ENCODE measurements around the gene IQCC. TPM values are rescaled to one million over a fixed set of nuclear protein-coding genes. Genes with fewer than 3 reads are reported as not detected.
A peak's percentile ranks its signal among the peaks of the same experiment; 100 is the strongest.

Gene IQCC
- total RNA-seq, 2 experiments from 2014 or later = 4.5 to 5.2 TPM

- intact Hi-C loops (cut with micrococcal nuclease) = no loop called here
- peaks cover 37% of the 10 kb centered on the region for H3K36me3 Mint-ChIP-seq
- peaks cover 12% of the 10 kb centered on the region for H3K4me1 Mint-ChIP-seq (ENCODE audit: low read depth)
- DNase-seq = no peak
- no peak overlapping the region for H3K27ac Mint-ChIP-seq
- H3K9me3 Mint-ChIP-seq = no peaks in the 10 kb centered on the region
- CTCF ChIA-PET = interaction anchor here (0.6 to 1.5 kb wide), 5 partner anchors 12 to 190 kb away, joined by 3 to 6 read pairs (median 4); no protein-coding TSS in a partner anchor
- POLR2A ChIA-PET = interaction anchor here (0.6 to 1.4 kb wide), 3 partner anchors 8 to 31 kb away, joined by 3 to 4 read pairs (median 3); no protein-coding TSS in a partner anchor
- no peak overlapping the region for H3K4me3 Mint-ChIP-seq
- H3K27me3 Mint-ChIP-seq = no peaks in the 10 kb centered on the region
Measured at GRCh38 chr1:32228771-32229170, 23.3 kb downstream of the IQCC start.

GRCh38 chr1:32231843-32232432, 26.5 kb downstream of the IQCC start:
- Mint-ChIP-seq H3K36me3 (peaks cover 24% of the 10 kb centered on the region), H3K4me1 (ENCODE audit: low read depth) (no peaks in the 10 kb centered on the region), H3K27ac (no peak overlapping the region), H3K4me3 (no peak overlapping the region), H3K27me3 (no peaks in the 10 kb centered on the region), H3K9me3 (no peaks in the 10 kb centered on the region)
- POLR2A ChIA-PET = interaction anchor here (1.2 kb wide), 1 partner anchor 9 kb away, joined by 3 read pairs; no protein-coding TSS in a partner anchor
- no peak for DNase-seq
- CTCF ChIA-PET = interaction anchor here (1.9 kb wide), 1 partner anchor 16 kb away, joined by 7 read pairs; no protein-coding TSS in a partner anchor
- intact Hi-C loops (cut with micrococcal nuclease) = no loop called here

- no peaks in the 10 kb centered on the region for H3K27me3 Mint-ChIP-seq
- POLR2A ChIA-PET = no interaction called here
- no peak for DNase-seq
- no peak overlapping the region for H3K4me3 Mint-ChIP-seq
- CTCF ChIA-PET = interaction anchor here (1.9 kb wide), 1 partner anchor 15 kb away, joined by 7 read pairs; no protein-coding TSS in a partner anchor
- H3K9me3 Mint-ChIP-seq = no peaks in the 10 kb centered on the region
- peaks cover 18% of the 10 kb centered on the region for H3K36me3 Mint-ChIP-seq
- no peak overlapping the region for H3K27ac Mint-ChIP-seq
- intact Hi-C loops (cut with micrococcal nuclease) = no loop called here
- no peaks in the 10 kb centered on the region for H3K4me1 Mint-ChIP-seq (ENCODE audit: low read depth)
Measured at GRCh38 chr1:32232558-32233304, 27.3 kb downstream of the IQCC start.

DNA sequence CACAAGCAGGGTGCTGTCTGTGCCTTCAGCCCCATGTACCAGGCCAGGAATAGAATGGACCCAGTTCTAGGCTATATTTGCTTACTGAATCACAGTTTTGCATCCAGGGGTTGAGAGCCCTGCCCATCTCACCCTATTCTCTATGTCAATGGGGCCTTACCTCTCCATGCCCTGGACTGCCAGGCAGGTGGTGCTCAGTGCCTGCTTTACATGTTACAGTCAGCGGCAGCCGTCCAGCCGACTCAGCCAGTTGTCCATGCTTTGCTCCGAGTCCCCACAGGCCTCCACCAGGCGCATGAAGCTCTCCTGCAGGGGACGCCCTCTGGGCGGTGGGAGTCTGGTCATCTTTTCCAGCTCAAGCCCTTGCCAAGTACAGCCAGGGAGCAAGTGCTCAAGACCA, 29.3 kb downstream of the IQCC start:
- DNase-seq = no peak
- Mint-ChIP-seq H3K4me1 (ENCODE audit: low read depth) (no peaks in the 10 kb centered on the region), H3K4me3 (no peak overlapping the region), H3K27me3 (no peaks in the 10 kb centered on the region), H3K27ac (no peak overlapping the region), H3K36me3 (peaks cover 2% of the 10 kb centered on the region), H3K9me3 (no peaks in the 10 kb centered on the region)
- ChIA-PET CTCF (interaction anchor here (1.4 kb wide), 1 partner anchor 19 kb away, joined by 7 read pairs; no protein-coding TSS in a partner anchor), POLR2A (no interaction called here)
- intact Hi-C loops (cut with micrococcal nuclease) = no loop called here

DNA sequence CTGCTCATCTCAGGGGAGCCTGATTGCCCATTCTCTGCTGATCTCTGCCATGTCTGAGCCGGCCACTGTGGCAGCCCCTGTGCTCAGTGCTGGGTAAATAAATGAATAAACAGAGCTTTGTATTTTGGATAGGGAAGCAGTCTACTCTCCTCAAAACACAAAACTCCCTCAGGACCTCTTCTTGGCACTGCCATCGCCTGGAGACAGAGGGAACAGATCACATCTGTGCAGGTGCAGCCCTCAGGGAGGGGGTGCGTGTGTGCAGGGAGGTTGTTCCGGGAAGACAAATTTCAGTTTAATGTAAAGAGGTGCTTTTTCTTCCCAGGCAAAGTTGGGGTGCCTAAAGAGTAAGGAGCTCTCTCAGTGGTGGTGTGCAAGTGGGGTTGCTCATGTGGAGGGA, 33.9 kb downstream of the IQCC start:
- DNase-seq = no peak
- no peak overlapping the region for H3K27ac Mint-ChIP-seq
- no peaks in the 10 kb centered on the region for H3K27me3 Mint-ChIP-seq
- H3K4me1 Mint-ChIP-seq (ENCODE audit: low read depth) = peaks cover 19% of the 10 kb centered on the region
- ChIA-PET POLR2A (interaction anchor here (1.0 to 2.7 kb wide), 2 partner anchors 10 to 11 kb away, joined by 4 to 37 read pairs; partner anchors contain the start of gene LCK), CTCF (interaction anchor here (1.4 to 6.2 kb wide), 3 partner anchors 10 to 24 kb away, joined by 5 to 50 read pairs (median 7); partner anchors contain the start of genes FAM167B and LCK)
- no peaks in the 10 kb centered on the region for H3K36me3 Mint-ChIP-seq
- H3K4me3 Mint-ChIP-seq = peak overlapping the region; percentile 21
- intact Hi-C loops (cut with micrococcal nuclease) = no loop called here
- H3K9me3 Mint-ChIP-seq = no peaks in the 10 kb centered on the region

DNA sequence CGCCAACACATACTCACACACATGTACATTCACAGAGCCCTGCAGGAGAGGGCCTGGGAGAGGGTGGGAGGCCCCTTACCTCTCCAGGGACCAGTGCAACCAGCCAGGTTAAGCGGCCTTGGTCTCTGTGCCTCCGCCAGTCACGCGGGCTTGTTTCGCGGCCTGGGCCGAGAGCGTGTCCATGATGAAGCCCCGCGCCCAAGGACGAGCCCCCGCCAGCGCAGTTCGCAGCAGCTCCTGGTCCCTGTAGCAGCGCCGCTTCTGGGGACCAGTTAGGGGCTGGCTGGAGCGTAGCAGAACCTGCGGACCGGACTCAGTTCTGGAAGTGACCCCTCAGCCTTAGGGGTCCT, 34.3 kb downstream of the IQCC start:
- Mint-ChIP-seq H3K4me1 (ENCODE audit: low read depth) (peaks cover 19% of the 10 kb centered on the region), H3K4me3 (peak overlapping the region; percentile 78), H3K36me3 (no peaks in the 10 kb centered on the region), H3K27ac (no peak overlapping the region), H3K9me3 (no peaks in the 10 kb centered on the region), H3K27me3 (no peaks in the 10 kb centered on the region)
- ChIA-PET CTCF (interaction anchor here (1.0 to 6.2 kb wide), 8 partner anchors 9 to 40 kb away, joined by 3 to 50 read pairs (median 6); partner anchors contain the start of genes CCDC28B, FAM167B and LCK), POLR2A (interaction anchor here (1.0 to 2.7 kb wide), 4 partner anchors 10 to 96 kb away, joined by 3 to 37 read pairs (median 4); partner anchors contain the start of genes LCK and MARCKSL1)
- intact Hi-C loops (cut with micrococcal nuclease) = loop anchor here (1.0 kb wide), 1 partner anchor 9 kb away; no protein-coding TSS in a partner anchor
- DNase-seq = no peak

- no peaks in the 10 kb centered on the region for H3K9me3 Mint-ChIP-seq
- ChIA-PET POLR2A (interaction anchor here (1.0 to 2.7 kb wide), 7 partner anchors 9 to 95 kb away, joined by 3 to 37 read pairs (median 4); partner anchors contain the start of genes LCK and MARCKSL1), CTCF (interaction anchor here (1.0 to 6.2 kb wide), 14 partner anchors 9 to 160 kb away, joined by 3 to 50 read pairs (median 5); partner anchors contain the start of genes CCDC28B, FAM167B, HDAC1 and IQCC)
- H3K27ac Mint-ChIP-seq = no peak overlapping the region
- no peaks in the 10 kb centered on the region for H3K36me3 Mint-ChIP-seq
- intact Hi-C loops (cut with micrococcal nuclease) = loop anchor here (1.0 kb wide), 1 partner anchor 8 kb away; no protein-coding TSS in a partner anchor
- peak overlapping the region; percentile 78 for H3K4me3 Mint-ChIP-seq
- H3K27me3 Mint-ChIP-seq = no peaks in the 10 kb centered on the region
- peak; percentile 71 for DNase-seq
- peaks cover 19% of the 10 kb centered on the region for H3K4me1 Mint-ChIP-seq (ENCODE audit: low read depth)
Measured at GRCh38 chr1:32240140-32240951, 34.9 kb downstream of the IQCC start.

DNA sequence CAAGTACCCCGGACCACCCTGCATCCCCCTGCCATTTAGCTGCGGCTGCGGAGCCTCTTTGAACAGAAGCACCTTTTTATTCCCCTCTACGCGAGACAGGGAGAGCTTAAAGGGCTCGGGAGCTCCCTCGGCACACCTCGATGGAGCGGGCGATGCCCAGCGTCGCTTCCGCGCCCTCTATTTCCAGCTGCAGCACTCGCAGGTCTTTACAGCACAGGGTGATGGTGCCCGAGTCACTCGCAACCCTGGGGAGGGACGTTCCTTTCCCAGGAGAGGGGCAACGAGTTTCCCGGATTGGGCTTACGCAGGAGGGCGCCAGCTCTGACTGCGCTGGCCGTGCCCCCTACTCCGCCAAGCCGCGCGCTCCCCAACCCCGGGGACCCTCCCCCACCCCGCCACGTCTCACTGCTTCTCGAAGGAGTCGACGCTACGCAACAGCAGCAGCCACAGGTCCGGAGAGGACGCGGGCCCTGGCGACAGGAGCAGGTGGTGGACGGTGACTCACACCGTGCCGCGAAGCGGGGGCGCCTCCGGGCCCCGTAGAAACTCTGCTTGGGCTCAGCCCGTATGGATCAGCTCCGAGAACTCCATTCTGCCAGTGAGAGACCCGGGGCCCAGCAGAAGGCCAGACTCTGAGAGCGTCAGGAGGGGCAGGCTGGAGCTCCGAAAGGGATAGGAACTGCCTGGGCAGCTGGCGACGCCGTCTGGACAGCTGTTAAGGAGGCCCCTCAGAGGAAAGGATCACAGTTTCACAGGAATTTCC, 35.7 kb downstream of the IQCC start:
- Mint-ChIP-seq H3K27me3 (no peaks in the 10 kb centered on the region), H3K4me1 (ENCODE audit: low read depth) (peaks cover 19% of the 10 kb centered on the region), H3K27ac (no peak overlapping the region), H3K4me3 (peak overlapping the region; percentile 78), H3K9me3 (no peaks in the 10 kb centered on the region), H3K36me3 (no peaks in the 10 kb centered on the region)
- DNase-seq = peak; percentile 58
- ChIA-PET POLR2A (interaction anchor here (0.6 to 2.7 kb wide), 7 partner anchors 9 to 94 kb away, joined by 3 to 37 read pairs (median 4); partner anchors contain the start of genes LCK and MARCKSL1), CTCF (interaction anchor here (1.0 to 6.2 kb wide), 13 partner anchors 8 to 159 kb away, joined by 3 to 50 read pairs (median 5); partner anchors contain the start of genes CCDC28B, FAM167B, HDAC1 and IQCC)
- intact Hi-C loops (cut with micrococcal nuclease) = no loop called here

DNA sequence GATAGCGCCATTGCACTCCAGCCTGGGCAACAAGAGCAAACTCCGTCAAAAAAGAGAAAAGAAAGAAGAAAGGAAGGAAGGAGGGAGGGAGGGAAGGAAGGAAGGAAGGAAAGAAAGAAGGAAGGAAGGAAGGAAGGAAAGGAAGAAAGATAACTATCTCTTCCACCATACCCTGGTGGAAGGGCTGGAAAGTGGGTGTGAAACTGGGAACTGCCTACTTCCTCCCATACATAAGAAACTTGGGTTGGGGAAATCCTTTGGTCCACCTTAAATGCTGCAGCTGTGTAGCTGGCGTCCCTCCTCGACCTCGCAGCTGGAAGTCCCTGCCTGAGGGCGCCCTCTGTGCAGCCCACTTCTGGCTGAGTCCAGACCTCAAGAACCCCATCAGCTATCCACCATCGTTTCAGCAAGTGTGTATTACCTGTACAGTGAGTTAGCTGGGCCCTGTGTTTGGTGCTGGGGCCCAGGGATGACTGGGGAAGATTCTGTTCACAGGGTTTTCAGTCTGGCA, 36.9 kb downstream of the IQCC start:
- intact Hi-C loops (cut with micrococcal nuclease) = no loop called here
- no peaks in the 10 kb centered on the region for H3K27me3 Mint-ChIP-seq
- no peaks in the 10 kb centered on the region for H3K36me3 Mint-ChIP-seq
- H3K4me3 Mint-ChIP-seq = no peak overlapping the region
- no peak for DNase-seq
- ChIA-PET POLR2A (interaction anchor here (0.7 kb wide), 1 partner anchor 24 kb away, joined by 5 read pairs; no protein-coding TSS in a partner anchor), CTCF (interaction anchor here (0.7 to 4.7 kb wide), 2 partner anchors 26 to 202 kb away, joined by 3 to 27 read pairs; no protein-coding TSS in a partner anchor)
- peaks cover 28% of the 10 kb centered on the region for H3K4me1 Mint-ChIP-seq (ENCODE audit: low read depth)
- H3K27ac Mint-ChIP-seq = no peak overlapping the region
- no peaks in the 10 kb centered on the region for H3K9me3 Mint-ChIP-seq

- CTCF ChIA-PET = interaction anchor here (0.6 to 5.8 kb wide), 9 partner anchors 8 to 273 kb away, joined by 3 to 65 read pairs (median 11); partner anchors contain the start of genes EIF3I, IQCC and TMEM234
- H3K36me3 Mint-ChIP-seq = peaks cover 7% of the 10 kb centered on the region
- DNase-seq = no peak
- intact Hi-C loops (cut with micrococcal nuclease) = no loop called here
- no peaks in the 10 kb centered on the region for H3K9me3 Mint-ChIP-seq
- peak within 1 kb of the TSS; percentile 97 for H3K27ac Mint-ChIP-seq
- POLR2A ChIA-PET = no interaction called here
- peak within 1 kb of the TSS; percentile 60 for H3K4me3 Mint-ChIP-seq
- H3K4me1 Mint-ChIP-seq (ENCODE audit: low read depth) = peaks cover 50% of the 10 kb centered on the region
- H3K27me3 Mint-ChIP-seq = no peaks in the 10 kb centered on the region
Measured at GRCh38 chr1:32246888-32247273, 41.4 kb downstream of the IQCC start, which contains the start of gene FAM167B. FAM167B (plus strand) TSS chr1:32247222; CDS start chr1:32247422, 200 bp downstream.
